GM19099 (cell line): ENCODE results near the gene SLC39A11.

Experiments used
- POLR2A ChIP-seq: IDR thresholded peaks from 3 replicates; pipeline ENCODE4 v1.6.1; 2011; ENCODE audit warnings: low read depth; ENCODE audit not compliant: insufficient read length; ENCODE audit errors: extremely low read depth

The SLC39A11 gene

DNA sequence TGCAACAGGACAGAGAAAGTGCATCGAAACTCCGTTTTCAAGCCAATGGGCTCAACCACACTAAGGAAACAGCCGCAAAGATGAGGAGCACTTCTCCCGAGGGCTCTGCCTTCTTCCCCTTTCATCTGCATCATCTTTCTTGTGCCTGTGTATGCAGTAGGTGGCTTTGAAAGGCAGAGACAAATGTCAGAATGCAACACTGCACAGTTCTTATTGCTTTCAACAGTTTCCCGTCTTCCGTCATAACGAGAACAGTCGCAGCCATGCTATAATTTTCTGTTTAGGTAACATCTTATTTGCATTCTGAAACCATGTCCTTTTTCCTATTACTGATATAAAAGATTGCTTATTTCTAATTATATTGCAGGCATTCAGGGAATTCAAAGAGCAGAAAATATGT lies 205.2 kb downstream of the SLC39A11 start:
- no peak for TF ChIP-seq POLR2A

DNA sequence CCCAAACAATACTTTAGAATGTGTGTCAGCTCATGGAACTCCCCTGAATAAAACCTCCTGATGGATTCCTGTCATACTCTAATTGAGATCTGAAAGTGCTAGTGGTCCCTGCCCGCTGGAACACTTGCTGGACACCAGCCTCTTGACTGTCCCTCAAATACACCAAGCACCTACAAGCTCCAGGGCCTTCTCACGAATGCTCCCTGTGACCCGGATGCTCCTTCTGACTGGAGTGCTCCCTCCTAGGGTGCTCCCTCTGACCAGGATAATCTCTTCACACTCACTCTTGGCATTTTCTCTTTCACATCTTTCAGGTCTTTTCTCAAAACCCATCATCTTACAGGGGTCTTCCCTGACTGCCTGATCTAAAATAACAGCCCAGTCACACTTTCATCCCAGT lies 205.9 kb downstream of the SLC39A11 start:
- TF ChIP-seq POLR2A, result no peak

DNA sequence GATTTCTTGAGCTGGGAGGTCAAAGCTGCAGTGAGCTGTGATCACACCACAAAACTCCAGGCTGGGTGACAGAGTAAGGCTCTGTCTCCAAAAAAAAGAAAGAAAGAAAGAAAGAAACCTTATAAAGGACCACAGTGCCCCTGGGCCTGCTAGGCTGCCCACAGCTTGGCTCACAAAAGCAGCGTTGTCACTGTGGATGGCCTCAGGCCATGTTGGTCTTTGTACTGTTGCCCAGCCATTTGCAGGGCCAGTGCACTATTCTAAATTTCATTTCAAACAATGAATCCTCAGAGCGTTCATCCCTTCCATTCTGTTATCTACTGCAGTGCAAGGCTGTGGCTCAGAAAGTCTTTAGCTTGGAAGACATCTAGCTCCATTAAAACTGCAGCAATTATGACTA lies 208.4 kb downstream of the SLC39A11 start:
- no peak for TF ChIP-seq POLR2A

DNA sequence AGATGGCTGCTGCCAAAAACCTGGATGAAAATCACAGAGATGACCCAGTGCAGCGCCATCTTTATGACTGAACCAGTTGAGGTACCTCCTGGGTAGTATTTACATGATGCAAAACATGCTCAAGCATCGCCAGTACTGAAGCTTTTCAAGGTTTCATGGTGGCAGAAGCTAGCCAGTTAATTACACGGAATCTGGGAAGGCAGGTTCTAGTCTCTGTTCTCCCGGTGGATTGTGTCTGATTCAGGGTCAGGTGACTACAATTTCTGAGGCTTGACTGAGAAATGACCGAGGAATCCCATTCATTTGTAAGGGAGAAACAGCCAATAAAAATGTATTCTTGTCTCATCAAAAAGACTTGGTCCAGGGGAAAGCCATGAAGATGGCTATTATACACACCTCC lies 209.1 kb downstream of the SLC39A11 start:
- no peak for TF ChIP-seq POLR2A

DNA sequence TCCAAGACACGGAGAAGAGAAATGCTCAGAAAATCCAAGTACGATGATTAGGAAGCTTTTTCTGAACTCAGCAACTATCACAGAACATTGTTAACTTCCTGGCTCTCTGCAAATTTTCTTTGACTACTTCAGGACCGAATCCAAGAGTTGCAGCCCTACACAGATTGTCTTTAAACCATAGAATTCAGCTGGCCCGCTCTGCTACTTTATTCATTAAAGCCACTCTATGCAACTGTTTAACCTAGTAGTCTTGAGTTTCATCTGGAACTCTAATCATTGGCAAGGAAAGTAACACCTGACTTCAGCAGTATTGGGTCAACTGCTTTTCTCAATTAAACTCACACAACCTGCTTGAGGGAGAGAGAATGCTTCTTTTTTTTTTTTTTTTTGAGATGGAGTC lies 210.1 kb downstream of the SLC39A11 start:
- no peak for TF ChIP-seq POLR2A

DNA sequence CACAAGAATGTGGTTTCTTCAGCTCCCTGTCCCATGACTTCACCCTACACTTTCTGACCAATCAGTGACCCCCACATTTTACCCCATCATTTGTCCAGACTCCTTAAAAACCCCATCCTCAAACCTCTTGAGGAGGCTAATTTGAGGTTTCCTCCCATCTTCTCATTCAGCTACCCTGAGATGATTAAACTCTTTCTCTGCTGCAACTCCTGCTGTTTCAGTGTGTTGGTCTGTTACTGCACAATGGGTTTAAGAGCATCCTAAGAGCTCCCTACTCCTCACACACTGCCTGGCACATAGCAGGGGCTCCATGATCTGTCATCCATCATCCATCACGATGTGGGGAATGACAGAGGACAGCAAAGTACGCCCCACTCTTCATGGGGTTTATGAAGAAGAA lies 212.6 kb downstream of the SLC39A11 start:
- TF ChIP-seq POLR2A, result no peak

DNA sequence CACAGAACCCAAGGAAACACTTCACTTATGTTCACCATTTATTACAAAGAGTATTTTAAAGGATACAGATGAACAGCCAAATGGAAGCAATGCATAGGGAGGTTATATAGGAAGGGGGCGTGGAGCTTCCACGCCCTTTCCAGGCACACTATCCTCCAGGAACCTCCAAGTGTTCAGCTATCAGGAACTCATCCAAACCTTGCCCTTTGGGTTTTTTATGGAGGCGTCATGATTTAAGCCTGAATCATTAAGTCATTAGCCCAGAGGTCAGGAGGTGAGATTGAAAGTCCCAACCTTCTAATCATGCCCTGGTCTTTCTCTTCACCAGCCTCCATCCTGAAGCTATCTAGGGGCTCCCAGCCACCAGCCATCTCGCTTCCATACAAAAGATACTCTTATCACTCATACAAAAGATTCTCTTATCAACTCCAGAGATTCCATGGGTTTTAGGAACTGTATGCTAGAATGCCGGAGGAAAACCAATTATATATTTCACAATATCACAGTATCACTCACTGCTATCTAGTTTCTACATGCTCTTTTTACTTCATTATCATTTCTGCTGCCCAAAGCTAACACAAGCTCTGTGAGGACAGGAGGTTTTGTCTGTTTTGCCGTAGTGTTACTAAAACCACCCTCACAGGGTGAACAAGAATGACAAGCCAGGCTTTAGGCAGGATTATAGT lies 213.4 kb downstream of the SLC39A11 start:
- no peak for TF ChIP-seq POLR2A

DNA sequence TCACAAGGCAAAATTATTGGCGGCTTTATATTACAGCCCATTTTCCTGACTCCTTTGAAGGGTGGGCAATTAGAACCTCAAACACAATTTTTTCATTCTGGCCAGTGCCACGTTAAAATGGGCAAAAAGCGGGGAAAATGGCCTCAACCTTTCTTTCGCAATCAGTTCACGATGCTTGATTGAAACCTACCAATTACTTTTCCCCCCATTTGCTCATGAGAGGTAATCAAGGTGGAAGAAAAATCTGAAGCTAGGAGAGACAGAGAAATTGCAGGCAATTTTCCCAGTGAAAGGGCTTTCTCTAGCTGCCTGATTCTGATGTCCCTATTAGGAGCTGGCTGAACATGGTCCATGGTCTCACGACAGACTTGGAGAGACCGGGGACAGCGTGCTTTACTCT lies 215.1 kb downstream of the SLC39A11 start:
- no peak for TF ChIP-seq POLR2A

DNA sequence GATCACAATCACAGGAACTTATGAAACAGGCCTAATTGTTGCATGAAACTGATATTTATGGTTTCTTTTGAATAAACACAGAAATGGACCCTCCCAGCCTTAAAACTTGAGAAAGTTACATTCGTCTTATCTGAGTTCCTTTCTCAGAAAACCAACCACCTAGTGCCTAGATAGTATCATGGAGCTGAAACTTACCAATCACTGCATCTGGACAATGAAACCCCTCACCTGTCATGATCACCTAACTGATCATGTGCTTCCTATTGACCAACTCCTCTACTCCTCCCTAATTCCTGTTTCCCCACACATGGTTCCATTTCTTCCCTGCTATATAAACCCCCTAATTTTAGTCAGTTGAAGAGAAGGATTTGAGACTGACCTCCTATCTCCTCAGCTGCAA lies 216.1 kb downstream of the SLC39A11 start:
- TF ChIP-seq POLR2A, result no peak

DNA sequence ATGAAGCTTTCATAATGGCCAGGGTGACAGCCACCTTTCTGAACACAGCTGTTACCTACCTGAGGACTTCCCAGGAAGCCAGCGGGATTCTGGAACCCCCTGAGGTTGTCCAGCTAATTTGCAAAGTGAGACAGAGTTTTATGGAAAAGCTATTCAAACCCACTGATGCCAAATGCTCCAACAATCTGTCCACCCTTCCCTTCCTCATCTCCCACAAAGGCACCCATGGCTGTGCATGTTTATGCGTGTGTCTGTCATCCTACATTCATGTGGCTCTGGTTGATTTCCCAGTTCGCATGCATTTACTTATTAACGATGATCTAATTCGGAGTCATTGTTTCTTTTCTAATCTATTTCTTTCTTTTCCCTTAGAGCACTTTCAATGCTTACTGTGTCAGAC lies 217.1 kb downstream of the SLC39A11 start:
- no peak for TF ChIP-seq POLR2A

DNA sequence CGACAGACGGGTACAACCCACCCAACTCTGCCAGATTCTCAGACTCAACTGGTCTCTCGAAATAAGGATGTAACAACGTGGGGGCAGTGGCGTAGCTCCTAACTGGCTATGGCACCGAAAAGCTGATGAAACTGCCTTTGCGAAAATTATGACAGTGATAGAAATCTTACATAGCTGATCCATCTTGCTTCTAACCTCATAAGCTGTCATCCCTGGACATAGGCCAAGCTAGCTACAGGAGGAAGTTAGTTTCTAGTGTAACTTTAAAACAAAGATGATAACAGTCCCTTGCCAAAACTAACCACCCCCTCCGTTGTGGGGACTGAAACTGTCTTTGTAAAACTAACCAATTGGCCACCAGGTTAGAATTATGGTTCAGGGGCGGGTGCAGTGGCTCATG lies 220.1 kb downstream of the SLC39A11 start:
- no peak for TF ChIP-seq POLR2A

DNA sequence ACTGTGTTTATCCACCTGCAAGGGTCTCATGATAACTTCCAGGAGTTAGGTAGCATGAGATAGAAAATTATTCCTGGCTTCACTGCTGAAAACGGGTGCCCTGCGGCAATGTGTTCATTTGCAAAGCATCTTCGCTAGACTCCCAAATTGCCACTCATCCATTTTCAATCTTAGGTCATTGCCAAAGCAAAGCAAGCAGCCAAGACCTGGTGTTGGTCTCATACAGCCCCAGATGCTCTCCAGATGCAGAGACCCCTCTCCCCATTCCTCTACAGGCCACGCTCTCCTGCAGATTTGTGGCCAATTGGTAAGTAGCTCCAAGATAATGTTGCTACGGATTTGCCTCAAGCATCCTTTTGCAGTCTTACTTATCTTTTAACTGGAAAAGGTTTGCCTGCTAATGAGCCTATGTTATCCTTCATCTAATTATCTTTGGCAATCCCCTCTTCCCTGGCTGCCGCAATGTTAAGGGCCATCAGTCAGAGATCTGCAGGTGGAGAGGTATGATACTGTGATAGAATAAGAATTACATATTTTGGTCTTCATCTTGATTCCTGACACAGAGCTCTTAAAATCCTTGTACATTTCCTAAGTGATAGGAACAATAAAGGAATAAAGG lies 222.0 kb downstream of the SLC39A11 start:
- no peak for TF ChIP-seq POLR2A

DNA sequence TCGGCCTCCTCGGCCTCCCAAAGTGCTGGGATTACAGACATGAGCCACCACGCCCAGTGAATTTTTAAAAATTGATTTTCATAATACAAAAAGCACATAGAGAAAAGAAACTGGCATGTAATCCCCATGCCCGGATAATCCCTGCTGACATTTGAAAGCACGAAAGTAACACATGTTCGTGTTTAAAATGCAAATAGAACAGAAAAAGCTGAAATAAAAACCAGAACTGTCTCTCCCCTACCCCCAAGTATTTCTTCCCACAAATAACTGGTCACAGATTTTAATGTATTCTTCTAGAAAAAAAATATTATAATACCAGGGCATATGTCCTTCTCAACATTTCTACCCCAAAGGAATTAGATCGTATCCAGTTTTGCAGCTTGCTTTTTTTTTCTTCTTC lies 222.9 kb downstream of the SLC39A11 start:
- no peak for TF ChIP-seq POLR2A

DNA sequence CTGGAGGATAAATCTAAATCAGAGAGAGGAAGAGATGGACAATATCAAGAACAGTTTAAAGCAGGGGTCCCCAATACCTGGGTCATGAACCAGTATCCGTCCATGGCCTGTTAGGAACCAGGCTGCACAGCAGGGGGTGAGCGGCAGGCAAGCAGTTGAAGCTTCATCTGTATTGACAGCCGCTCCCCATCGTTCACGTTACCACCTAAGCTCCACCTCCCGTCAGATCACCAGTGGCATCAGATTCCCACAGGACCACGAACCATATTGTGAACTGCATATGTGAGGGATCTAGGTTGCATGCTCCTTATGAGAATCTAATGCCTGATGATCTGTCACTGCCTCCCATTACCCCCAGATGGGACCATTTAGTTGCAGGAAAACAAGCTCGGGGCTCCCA lies 226.5 kb downstream of the SLC39A11 start:
- no peak for TF ChIP-seq POLR2A

DNA sequence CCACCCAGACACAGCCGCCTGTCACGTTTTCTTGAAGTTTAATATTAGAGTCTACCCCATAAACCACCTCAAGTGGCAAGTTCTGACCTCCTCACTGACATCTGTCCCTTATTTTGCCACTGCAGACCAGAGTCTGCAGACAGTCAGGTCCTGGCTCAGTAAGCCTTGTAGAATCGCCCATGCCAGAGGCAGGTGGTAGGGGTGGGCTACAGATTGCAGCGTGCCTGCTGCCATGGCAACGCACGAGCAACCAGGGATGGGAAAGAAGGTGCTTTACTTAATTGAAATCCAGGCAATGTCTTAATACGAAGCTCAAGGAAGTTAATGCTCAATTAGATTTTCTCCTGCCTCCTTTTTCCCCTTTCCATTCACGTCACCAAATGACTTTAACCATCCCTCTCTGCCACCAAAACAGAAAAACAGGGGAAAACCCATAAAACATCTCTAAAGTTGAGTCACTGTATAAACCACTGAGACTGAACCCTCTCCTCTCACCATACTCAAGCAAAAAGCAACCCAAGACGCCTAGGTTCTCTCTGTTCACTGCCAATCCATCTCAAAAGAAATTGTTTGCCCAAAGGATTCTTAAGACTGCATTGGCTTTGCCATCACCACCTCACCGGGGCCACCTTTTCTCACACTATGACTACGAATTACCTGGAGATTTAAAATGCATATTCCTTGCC lies 228.8 kb downstream of the SLC39A11 start:
- no peak for TF ChIP-seq POLR2A
